GM21423 (cell line): Measurements from ENCODE around the gene FEZF2.

ENCODE experiments used
- ATAC-seq: cut with Tn5 transposase; IDR thresholded peaks from one replicate; pipeline ENCODE4 v1.9.1; 2021; ENCODE audit warnings: mild to moderate bottlenecking, moderate library complexity; ENCODE audit not compliant: unreplicated experiment

The FEZF2 gene

GRCh38 chr3:62373714-62374333, 474 bp upstream of the FEZF2 start:
- no peak for ATAC-seq

- no peak for ATAC-seq
Observed at GRCh38 chr3:62372621-62373041, 719 bp downstream of the FEZF2 start.

GRCh38 chr3:62371720-62372591, 1.4 kb downstream of the FEZF2 start:
- ATAC-seq = no peak

- no peak for ATAC-seq
Observed at GRCh38 chr3:62370858-62371719, 2.3 kb downstream of the FEZF2 start.

- ATAC-seq = no peak
Observed at GRCh38 chr3:62370112-62370857, 3.1 kb downstream of the FEZF2 start.

- no peak for ATAC-seq
Observed at GRCh38 chr3:62369476-62369743, 3.9 kb downstream of the FEZF2 start.

- no peak for ATAC-seq
Observed at GRCh38 chr3:62368705-62369475, 4.5 kb downstream of the FEZF2 start.

GRCh38 chr3:62368290-62368704, 5.1 kb downstream of the FEZF2 start:
- no peak for ATAC-seq

- no peak for ATAC-seq
Observed at GRCh38 chr3:62367763-62368195, 5.6 kb downstream of the FEZF2 start.

- no peak for ATAC-seq
Observed at GRCh38 chr3:62366126-62366484, 7.2 kb downstream of the FEZF2 start.

GRCh38 chr3:62365391-62366125, 7.8 kb downstream of the FEZF2 start:
- no peak for ATAC-seq

GRCh38 chr3:62364191-62364590, 9.2 kb downstream of the FEZF2 start:
- ATAC-seq = no peak

- no peak for ATAC-seq
Observed at GRCh38 chr3:62363275-62363674, 10.1 kb downstream of the FEZF2 start.

- peak; percentile 20 for ATAC-seq
Observed at GRCh38 chr3:62361824-62362223, 11.5 kb downstream of the FEZF2 start.

- ATAC-seq = peak; percentile 98
Observed at GRCh38 chr3:62361261-62361660, 12.1 kb downstream of the FEZF2 start.

- no peak for ATAC-seq
Observed at GRCh38 chr3:62359531-62359930, 13.8 kb downstream of the FEZF2 start.

- ATAC-seq = no peak
Observed at GRCh38 chr3:62356356-62356755, 17.0 kb downstream of the FEZF2 start.

- no peak for ATAC-seq
Observed at GRCh38 chr3:62355703-62356102, 17.6 kb downstream of the FEZF2 start.

GRCh38 chr3:62343755-62344154, 29.6 kb downstream of the FEZF2 start:
- no peak for ATAC-seq

- ATAC-seq = no peak
Observed at GRCh38 chr3:62335196-62335595, 38.2 kb downstream of the FEZF2 start.
